ENCODE results near the gene EIF4G3.
A peak's percentile ranks its signal among the peaks of the same experiment; 100 is the strongest.
"Not testable (repeated sequence)": the region's sequence is repeated elsewhere in the genome, so short reads cannot be mapped to it uniquely, and the experiment has no call there.

Gene EIF4G3

GRCh38 chr1:21175324-21175669 lies 1.4 kb downstream of the EIF4G3 start:
- Histone ChIP-seq H3K4me3 (ENCODE audit: insufficient read depth, low read length, poor library complexity, severe bottlenecking) (peak overlapping the region; percentile 92), H3K27me3 (ENCODE audit: low read length) (no peaks in the 10 kb centered on the region), H3K36me3 (ENCODE audit: low read length) (no peaks in the 10 kb centered on the region), H3K9ac (ENCODE audit: low read length) (peak overlapping the region; percentile 92), H4K20me1 (ENCODE audit: low read depth, low read length) (peaks cover 26% of the 10 kb centered on the region), H3K79me2 (ENCODE audit: insufficient read depth, low read length) (peaks cover 57% of the 10 kb centered on the region), H3K27ac (ENCODE audit: low read depth, low read length) (peak overlapping the region; percentile 68), H3F3A (ENCODE audit: insufficient read depth) (peaks cover 31% of the 10 kb centered on the region), H3K9me2 (replicated peaks; ENCODE audit: insufficient read depth, low read length) (no peaks in the 10 kb centered on the region), H3K4me2 (ENCODE audit: low read depth, low read length, poor library complexity, severe bottlenecking) (peak overlapping the region; percentile 81), H3K9me3 (ENCODE audit: insufficient read depth, low read length) (no peaks in the 10 kb centered on the region), H2AFZ (ENCODE audit: low read depth, low read length, severe bottlenecking) (no peak overlapping the region)
- no peak for TF ChIP-seq EZH2phosphoT487 (conservative IDR thresholded peaks at IDR 0.05; ENCODE audit: low read length)
- TF ChIP-seq CTCF (IDR thresholded peaks at IDR 0.05; ENCODE audit: insufficient read depth, low read length, poor library complexity, severe bottlenecking), result no peak

- peaks cover 26% of the 10 kb centered on the region for H4K20me1 ChIP-seq (ENCODE audit: low read depth, low read length)
- peak overlapping the region; percentile 81 for H3K4me2 ChIP-seq (ENCODE audit: low read depth, low read length, poor library complexity, severe bottlenecking)
- H2AFZ ChIP-seq (ENCODE audit: low read depth, low read length, severe bottlenecking), result no peak overlapping the region
- TF ChIP-seq CTCF (IDR thresholded peaks at IDR 0.05; ENCODE audit: insufficient read depth, low read length, poor library complexity, severe bottlenecking) (no peak), EZH2phosphoT487 (conservative IDR thresholded peaks at IDR 0.05; ENCODE audit: low read length) (no peak)
- peaks cover 62% of the 10 kb centered on the region for H3K79me2 ChIP-seq (ENCODE audit: insufficient read depth, low read length)
- peak overlapping the region; percentile 92 for H3K9ac ChIP-seq (ENCODE audit: low read length)
- no peaks in the 10 kb centered on the region for H3K36me3 ChIP-seq (ENCODE audit: low read length)
- no peaks in the 10 kb centered on the region for H3K9me2 ChIP-seq (replicated peaks; ENCODE audit: insufficient read depth, low read length)
- H3K4me3 ChIP-seq (ENCODE audit: insufficient read depth, low read length, poor library complexity, severe bottlenecking), result peak overlapping the region; percentile 92
- H3K27me3 ChIP-seq (ENCODE audit: low read length), result no peaks in the 10 kb centered on the region
- H3K27ac ChIP-seq (ENCODE audit: low read depth, low read length), result peak overlapping the region; percentile 68
- H3K9me3 ChIP-seq (ENCODE audit: insufficient read depth, low read length), result no peaks in the 10 kb centered on the region
- peaks cover 31% of the 10 kb centered on the region for H3F3A ChIP-seq (ENCODE audit: insufficient read depth)
Measured at GRCh38 chr1:21174654-21175323, 1.9 kb downstream of the EIF4G3 start.

- peak overlapping the region; percentile 81 for H3K4me2 ChIP-seq (ENCODE audit: low read depth, low read length, poor library complexity, severe bottlenecking)
- TF ChIP-seq CTCF (IDR thresholded peaks at IDR 0.05; ENCODE audit: insufficient read depth, low read length, poor library complexity, severe bottlenecking), result no peak
- no peak for TF ChIP-seq EZH2phosphoT487 (conservative IDR thresholded peaks at IDR 0.05; ENCODE audit: low read length)
- no peaks in the 10 kb centered on the region for H3K9me2 ChIP-seq (replicated peaks; ENCODE audit: insufficient read depth, low read length)
- H3K9ac ChIP-seq (ENCODE audit: low read length), result peak overlapping the region; percentile 92
- peaks cover 31% of the 10 kb centered on the region for H3F3A ChIP-seq (ENCODE audit: insufficient read depth)
- H3K4me3 ChIP-seq (ENCODE audit: insufficient read depth, low read length, poor library complexity, severe bottlenecking), result peak overlapping the region; percentile 92
- H3K9me3 ChIP-seq (ENCODE audit: insufficient read depth, low read length), result no peaks in the 10 kb centered on the region
- 0 out of 2 replicates have a peak, but pooled peaks cover 3% of the 10 kb centered on the region for H3K36me3 ChIP-seq (ENCODE audit: low read length)
- H2AFZ ChIP-seq (ENCODE audit: low read depth, low read length, severe bottlenecking), result no peak overlapping the region
- peaks cover 26% of the 10 kb centered on the region for H4K20me1 ChIP-seq (ENCODE audit: low read depth, low read length)
- H3K27me3 ChIP-seq (ENCODE audit: low read length), result no peaks in the 10 kb centered on the region
- H3K27ac ChIP-seq (ENCODE audit: low read depth, low read length), result peak overlapping the region; percentile 39; the same call in 1 of the 2 replicates
- H3K79me2 ChIP-seq (ENCODE audit: insufficient read depth, low read length), result peaks cover 66% of the 10 kb centered on the region
Measured at GRCh38 chr1:21174230-21174629, 2.5 kb downstream of the EIF4G3 start.

GRCh38 chr1:21173096-21173495 lies 3.6 kb downstream of the EIF4G3 start:
- not testable (repeated sequence) for H3K27ac ChIP-seq (ENCODE audit: low read depth, low read length); H2AFZ ChIP-seq (ENCODE audit: low read depth, low read length, severe bottlenecking); H3K9me2 ChIP-seq (replicated peaks; ENCODE audit: insufficient read depth, low read length); H3K36me3 ChIP-seq (ENCODE audit: low read length); H3K27me3 ChIP-seq (ENCODE audit: low read length); H3K9me3 ChIP-seq (ENCODE audit: insufficient read depth, low read length); H3K4me2 ChIP-seq (ENCODE audit: low read depth, low read length, poor library complexity, severe bottlenecking); H3K9ac ChIP-seq (ENCODE audit: low read length); H3K4me3 ChIP-seq (ENCODE audit: insufficient read depth, low read length, poor library complexity, severe bottlenecking)
- H4K20me1 ChIP-seq (ENCODE audit: low read depth, low read length), result peaks cover 26% of the 10 kb centered on the region
- H3K79me2 ChIP-seq (ENCODE audit: insufficient read depth, low read length), result peaks cover 75% of the 10 kb centered on the region
- H3F3A ChIP-seq (ENCODE audit: insufficient read depth), result peaks cover 31% of the 10 kb centered on the region

GRCh38 chr1:21170837-21171236 lies 5.9 kb downstream of the EIF4G3 start:
- H3K27me3 ChIP-seq (ENCODE audit: low read length); H3K36me3 ChIP-seq (ENCODE audit: low read length); H3K27ac ChIP-seq (ENCODE audit: low read depth, low read length); H3K9me2 ChIP-seq (replicated peaks; ENCODE audit: insufficient read depth, low read length); H2AFZ ChIP-seq (ENCODE audit: low read depth, low read length, severe bottlenecking); H3K4me3 ChIP-seq (ENCODE audit: insufficient read depth, low read length, poor library complexity, severe bottlenecking); H3K9ac ChIP-seq (ENCODE audit: low read length); H3K9me3 ChIP-seq (ENCODE audit: insufficient read depth, low read length); H3K4me2 ChIP-seq (ENCODE audit: low read depth, low read length, poor library complexity, severe bottlenecking): not testable (repeated sequence)
- Histone ChIP-seq H4K20me1 (ENCODE audit: low read depth, low read length) (peaks cover 26% of the 10 kb centered on the region), H3F3A (ENCODE audit: insufficient read depth) (peaks cover 29% of the 10 kb centered on the region), H3K79me2 (ENCODE audit: insufficient read depth, low read length) (peaks cover 94% of the 10 kb centered on the region)
